HUES64 (cell line): ENCODE data around the gene RYK.

ENCODE experiments used
- H3K27ac ChIP-seq: 2 replicates; pipeline ENCODE4 v1.7.0; 2013; ENCODE audit warnings: low read depth, low read length, inconsistent platforms
- H3K27me3 ChIP-seq: 2 replicates; pipeline ENCODE4 v1.6.1; 2013; ENCODE audit warnings: mild to moderate bottlenecking, low read length; ENCODE audit not compliant: insufficient read depth
- H3K36me3 ChIP-seq: 2 replicates; pipeline ENCODE4 v1.6.1; 2013; ENCODE audit warnings: mild to moderate bottlenecking, low read length; ENCODE audit not compliant: insufficient read depth
- H3K4me1 ChIP-seq: 2 replicates; pipeline ENCODE4 v1.6.1; 2013; ENCODE audit warnings: mild to moderate bottlenecking, low read length, moderate library complexity; ENCODE audit not compliant: insufficient read depth
- H3K4me3 ChIP-seq: 2 replicates; pipeline ENCODE4 v1.5.1; 2013; ENCODE audit warnings: mild to moderate bottlenecking, low read length, moderate library complexity
- H3K9ac ChIP-seq: 2 replicates; pipeline ENCODE4 v1.6.1; 2013; ENCODE audit warnings: mild to moderate bottlenecking, low read depth, low read length
- H3K9me3 ChIP-seq: 2 replicates; pipeline ENCODE4 v1.6.1; 2013; ENCODE audit warnings: low read depth, low read length; ENCODE audit not compliant: insufficient read depth
- WGBS: fragments of 150-250, 120-280 bp; methylation state at CpG from one replicate; pipeline ENCODE4 v1.1.7; 2013; ENCODE audit warnings: missing lambda C conversion rate; 5-methylcytosine and 5-hydroxymethylcytosine counted together

RYK gene

GRCh38 chr3:134190250-134190649 lies 60.4 kb downstream of the RYK start:
- Histone ChIP-seq H3K4me1 (peaks cover 4% of the 10 kb centered on the region; the same call in 1 of the 2 replicates), H3K9ac (no peak overlapping the region), H3K36me3 (peaks cover 57% of the 10 kb centered on the region), H3K27me3 (no peaks in the 10 kb centered on the region), H3K4me3 (no peak overlapping the region), H3K9me3 (no peaks in the 10 kb centered on the region), H3K27ac (no peak overlapping the region)
- 96% methylated on average over 3 of the region's 3 CpGs for WGBS

GRCh38 chr3:134189849-134190248 lies 60.8 kb downstream of the RYK start:
- Histone ChIP-seq H3K4me1 (peaks cover 4% of the 10 kb centered on the region; the same call in 1 of the 2 replicates), H3K27me3 (no peaks in the 10 kb centered on the region), H3K4me3 (no peak overlapping the region), H3K36me3 (peaks cover 53% of the 10 kb centered on the region), H3K9ac (no peak overlapping the region), H3K27ac (no peak overlapping the region), H3K9me3 (no peaks in the 10 kb centered on the region)

- WGBS, result 99% methylated on average over 3 of the region's 3 CpGs
- no peak overlapping the region for H3K9ac ChIP-seq
- no peaks in the 10 kb centered on the region for H3K9me3 ChIP-seq
- no peak overlapping the region for H3K4me3 ChIP-seq
- H3K4me1 ChIP-seq, result peaks cover 12% of the 10 kb centered on the region
- H3K36me3 ChIP-seq, result peaks cover 44% of the 10 kb centered on the region
- H3K27me3 ChIP-seq, result no peaks in the 10 kb centered on the region
- H3K27ac ChIP-seq, result no peak overlapping the region
Observed at GRCh38 chr3:134186391-134186790, 64.3 kb downstream of the RYK start.

- WGBS, result 96% methylated on average over 1 of the region's 1 CpG
- Histone ChIP-seq H3K9ac (no peak overlapping the region), H3K27me3 (no peaks in the 10 kb centered on the region), H3K27ac (peak overlapping the region; percentile 4; the same call in 1 of the 2 replicates), H3K4me1 (peaks cover 8% of the 10 kb centered on the region; the same call in 1 of the 2 replicates), H3K36me3 (peaks cover 54% of the 10 kb centered on the region), H3K4me3 (no peak overlapping the region), H3K9me3 (no peaks in the 10 kb centered on the region)
Observed at GRCh38 chr3:134180761-134181160, 69.9 kb downstream of the RYK start.

GRCh38 chr3:134179508-134179907 lies 71.2 kb downstream of the RYK start:
- Histone ChIP-seq H3K27ac (no peak overlapping the region), H3K36me3 (peaks cover 67% of the 10 kb centered on the region), H3K4me3 (no peak overlapping the region), H3K4me1 (peaks cover 8% of the 10 kb centered on the region; the same call in 1 of the 2 replicates), H3K9ac (no peak overlapping the region), H3K27me3 (no peaks in the 10 kb centered on the region), H3K9me3 (no peaks in the 10 kb centered on the region)
- WGBS, result 93% methylated on average over 2 of the region's 2 CpGs

- Histone ChIP-seq H3K9me3 (no peaks in the 10 kb centered on the region), H3K27me3 (no peaks in the 10 kb centered on the region), H3K36me3 (peaks cover 28% of the 10 kb centered on the region), H3K9ac (no peak overlapping the region), H3K4me1 (no peaks in the 10 kb centered on the region), H3K4me3 (no peak overlapping the region), H3K27ac (no peak overlapping the region)
- WGBS, result 94% methylated on average over 3 of the region's 6 CpGs
Observed at GRCh38 chr3:134163096-134163495, 87.6 kb downstream of the RYK start.

GRCh38 chr3:134161898-134162615 lies 88.6 kb downstream of the RYK start:
- Histone ChIP-seq H3K4me1 (no peaks in the 10 kb centered on the region), H3K36me3 (peaks cover 38% of the 10 kb centered on the region), H3K9ac (no peak overlapping the region), H3K27ac (no peak overlapping the region), H3K4me3 (no peak overlapping the region), H3K27me3 (no peaks in the 10 kb centered on the region), H3K9me3 (no peaks in the 10 kb centered on the region)
- 82% methylated on average over 8 of the region's 9 CpGs for WGBS

GRCh38 chr3:134155446-134155845 lies 95.2 kb downstream of the RYK start:
- no peak overlapping the region for H3K9ac ChIP-seq
- H3K36me3 ChIP-seq, result peaks cover 85% of the 10 kb centered on the region
- no peak overlapping the region for H3K4me3 ChIP-seq
- no peaks in the 10 kb centered on the region for H3K4me1 ChIP-seq
- 97% methylated on average over 2 of the region's 2 CpGs for WGBS
- H3K27ac ChIP-seq, result no peak overlapping the region
- no peaks in the 10 kb centered on the region for H3K9me3 ChIP-seq
- H3K27me3 ChIP-seq, result no peaks in the 10 kb centered on the region

GRCh38 chr3:134153761-134154160 lies 96.9 kb downstream of the RYK start:
- Histone ChIP-seq H3K9ac (no peak overlapping the region), H3K9me3 (no peaks in the 10 kb centered on the region), H3K36me3 (peaks cover 73% of the 10 kb centered on the region), H3K4me1 (no peaks in the 10 kb centered on the region), H3K27ac (no peak overlapping the region), H3K27me3 (no peaks in the 10 kb centered on the region), H3K4me3 (no peak overlapping the region)
- WGBS, result 94% methylated on average over 13 of the region's 13 CpGs

GRCh38 chr3:134150476-134150875 lies 100.2 kb downstream of the RYK start:
- no peak overlapping the region for H3K27ac ChIP-seq
- 88% methylated on average over 2 of the region's 2 CpGs for WGBS
- H3K9me3 ChIP-seq, result no peaks in the 10 kb centered on the region
- H3K9ac ChIP-seq, result no peak overlapping the region
- H3K27me3 ChIP-seq, result no peaks in the 10 kb centered on the region
- no peak overlapping the region for H3K4me3 ChIP-seq
- H3K36me3 ChIP-seq, result peaks cover 40% of the 10 kb centered on the region
- H3K4me1 ChIP-seq, result no peaks in the 10 kb centered on the region

- Histone ChIP-seq H3K9ac (no peak overlapping the region), H3K9me3 (no peaks in the 10 kb centered on the region), H3K27ac (no peak overlapping the region), H3K4me3 (no peak overlapping the region), H3K36me3 (peaks cover 29% of the 10 kb centered on the region), H3K27me3 (no peaks in the 10 kb centered on the region), H3K4me1 (no peaks in the 10 kb centered on the region)
- 93% methylated on average over 2 of the region's 2 CpGs for WGBS
Observed at GRCh38 chr3:134149286-134149685, 101.4 kb downstream of the RYK start.

GRCh38 chr3:134148534-134148933 lies 102.1 kb downstream of the RYK start:
- H3K27me3 ChIP-seq, result no peaks in the 10 kb centered on the region

More at GRCh38 chr3:134148534-134148933, 102.1 kb downstream of the RYK start:
- 98% methylated on average over 3 of the region's 3 CpGs for WGBS
- H3K4me3 ChIP-seq, result no peak overlapping the region
- no peaks in the 10 kb centered on the region for H3K9me3 ChIP-seq
- no peaks in the 10 kb centered on the region for H3K4me1 ChIP-seq
- peaks cover 21% of the 10 kb centered on the region for H3K36me3 ChIP-seq
- no peak overlapping the region for H3K27ac ChIP-seq
- H3K9ac ChIP-seq, result no peak overlapping the region
